ENCODE measurements around the gene NOXO1. TPM values are rescaled to one million over a fixed set of nuclear protein-coding genes. Genes with fewer than 3 reads are reported as not detected.
A peak's percentile ranks its signal among the peaks of the same experiment; 100 is the strongest.

NOXO1 gene
- total RNA-seq, 1 experiment from 2014 or later, result not detected

DNA sequence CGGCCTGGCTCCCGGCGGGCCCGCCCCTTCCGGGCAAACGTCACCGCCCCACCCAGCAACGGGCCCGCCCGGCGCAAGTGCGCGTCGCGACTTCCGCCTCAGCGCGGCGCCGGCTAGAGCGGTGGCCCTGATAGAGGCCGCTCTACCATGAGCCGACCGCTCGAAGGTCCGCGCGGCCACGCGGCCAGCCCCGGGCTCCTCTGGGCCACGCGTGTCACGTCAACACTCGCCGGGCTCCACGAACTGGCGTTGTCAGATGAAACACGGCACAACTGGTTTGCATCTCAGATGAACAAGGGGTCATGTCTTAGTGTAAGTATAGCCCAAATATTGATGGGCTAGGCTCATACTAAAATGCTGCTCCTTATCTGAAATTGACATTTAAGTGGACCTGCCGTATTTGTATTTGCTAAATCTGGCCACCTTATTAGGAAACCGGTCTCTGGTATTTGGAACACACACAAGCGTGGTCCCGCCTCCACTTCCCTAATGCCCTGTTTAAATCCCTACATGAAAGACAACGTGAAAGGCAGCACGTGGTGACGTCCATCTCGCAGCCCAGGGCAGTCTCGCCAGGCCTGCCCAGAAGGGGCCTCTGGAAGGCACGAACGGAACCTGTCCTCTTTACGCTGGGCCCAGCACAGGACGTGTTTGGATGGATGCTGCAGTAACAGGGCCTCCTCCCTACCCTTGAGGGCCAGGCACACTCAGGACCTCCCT, 28.7 kb upstream of the NOXO1 start, which contains the start of gene ZNF598:
Gene ZNF598, minus strand, starts transcription at position 31 of the 720 bp plus-strand sequence.
- peak; percentile 75 for DNase-seq (ENCODE audit: low spot score)

DNA sequence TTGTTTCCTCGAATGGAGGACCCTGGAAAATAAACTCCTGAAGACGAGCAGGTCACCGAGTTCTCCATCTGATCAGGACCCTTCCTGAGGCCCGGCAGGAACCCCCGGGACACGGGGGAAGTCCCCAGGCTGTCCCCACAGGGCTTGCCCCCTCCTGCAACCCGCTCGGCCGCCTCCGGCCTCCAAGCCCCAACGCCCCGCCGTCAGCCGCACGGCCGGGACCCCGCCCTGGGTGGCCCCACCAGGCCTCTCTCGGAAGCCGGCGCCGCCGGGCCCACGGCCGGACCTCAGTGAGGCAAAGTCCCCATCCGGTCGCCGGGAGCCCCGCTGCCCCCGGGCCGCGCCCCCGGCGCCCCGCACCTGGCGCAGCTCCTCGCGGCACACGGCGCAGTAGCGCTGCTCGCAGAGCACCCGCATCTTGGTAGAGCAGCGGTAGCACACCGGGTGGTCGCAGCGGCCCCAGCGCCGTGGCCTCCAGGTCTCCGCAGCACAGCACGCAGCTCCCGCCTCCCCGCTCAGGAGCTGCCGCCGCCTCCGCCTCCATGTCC, 28.0 kb upstream of the NOXO1 start:
- no peak for DNase-seq (ENCODE audit: low spot score)

DNA sequence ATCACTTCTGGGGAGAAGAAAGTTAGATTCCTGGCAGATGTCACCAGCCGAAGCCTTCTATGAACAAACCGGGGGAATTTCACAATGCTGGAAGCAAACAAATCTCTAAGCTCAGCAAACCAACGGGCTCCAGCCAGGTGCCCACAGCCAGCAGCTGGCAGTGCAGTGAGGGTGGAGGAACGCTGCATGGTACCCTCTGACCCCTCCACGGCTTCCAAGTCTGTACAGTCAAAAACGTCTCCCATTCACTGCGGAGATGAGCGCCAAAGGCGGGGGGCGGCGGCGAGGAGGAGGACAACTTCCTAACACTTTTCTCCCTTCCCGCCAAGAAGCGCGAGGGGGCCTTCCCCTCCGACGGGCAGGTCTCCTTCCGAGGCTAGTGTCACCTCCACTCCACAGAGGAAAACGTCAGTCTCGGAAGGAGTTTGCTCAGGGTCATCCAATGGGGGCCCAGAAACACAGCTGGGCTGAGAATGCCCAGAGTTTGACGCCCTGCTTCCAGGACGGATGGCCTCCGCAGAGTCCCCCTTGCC, 27.4 kb upstream of the NOXO1 start:
- no peak for DNase-seq (ENCODE audit: low spot score)

DNA sequence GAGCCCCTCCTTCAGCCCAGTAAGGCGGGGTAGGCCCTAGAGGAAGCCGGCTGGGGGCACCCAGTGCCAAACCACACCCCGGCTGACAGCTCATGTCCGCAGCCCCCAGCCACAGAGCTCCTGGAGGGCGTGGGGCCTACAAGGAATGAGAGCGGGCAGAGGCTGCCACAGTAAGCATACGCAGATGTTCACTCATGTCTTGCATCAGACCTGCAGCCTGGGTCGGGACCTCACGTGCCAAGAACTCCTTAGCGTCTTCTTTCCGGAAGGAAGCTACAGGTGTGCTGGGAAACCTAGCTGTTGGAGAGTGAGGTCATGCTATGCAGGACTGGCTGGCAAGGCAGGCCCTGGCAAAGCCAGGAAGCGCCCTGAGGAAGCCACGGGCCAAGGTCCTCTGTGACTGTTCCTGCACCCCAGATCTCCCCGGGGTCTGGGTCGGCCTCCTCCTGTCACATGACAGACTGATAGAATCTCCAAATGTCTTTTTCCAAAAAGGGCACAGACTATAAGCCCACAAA, 26.8 kb upstream of the NOXO1 start:
- peak; percentile 71 for DNase-seq (ENCODE audit: low spot score)

DNA sequence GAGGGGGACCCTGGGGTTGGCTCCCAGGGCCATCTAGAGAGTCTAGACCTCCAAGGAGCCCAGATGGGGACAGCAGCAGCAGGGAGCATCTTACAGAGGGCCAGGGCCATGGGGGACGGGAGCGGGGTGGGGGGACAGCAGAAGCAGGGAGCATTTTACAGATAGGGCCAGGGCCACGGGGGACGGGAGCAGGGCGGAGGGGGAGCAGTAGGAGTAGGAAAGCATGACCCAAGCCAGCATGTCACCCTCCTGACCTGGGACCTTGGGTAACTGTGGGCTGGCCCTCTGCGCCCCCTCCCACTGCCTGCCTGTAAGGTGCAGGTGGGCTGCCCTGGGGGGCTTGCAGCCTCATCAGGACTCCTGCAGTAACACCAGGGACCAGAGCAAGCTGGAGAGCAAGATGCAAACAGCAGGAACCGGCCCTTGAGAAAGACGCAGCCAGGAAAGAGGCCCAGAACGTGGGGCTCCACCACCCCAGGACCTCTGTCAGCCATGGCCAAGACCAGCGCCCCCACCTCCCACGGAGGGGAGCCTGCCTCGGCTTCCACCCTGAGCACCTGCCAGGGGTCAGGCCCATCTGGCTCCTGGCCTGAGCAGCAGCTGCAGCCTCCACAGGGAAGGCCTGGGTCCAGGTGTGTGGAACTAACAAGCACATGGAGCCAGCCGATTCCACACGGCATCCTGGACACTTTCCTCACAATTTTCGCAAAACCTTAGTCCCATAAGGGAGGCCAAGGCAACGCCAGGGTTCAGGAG, 26.0 kb upstream of the NOXO1 start:
- no peak for DNase-seq (ENCODE audit: low spot score)

DNA sequence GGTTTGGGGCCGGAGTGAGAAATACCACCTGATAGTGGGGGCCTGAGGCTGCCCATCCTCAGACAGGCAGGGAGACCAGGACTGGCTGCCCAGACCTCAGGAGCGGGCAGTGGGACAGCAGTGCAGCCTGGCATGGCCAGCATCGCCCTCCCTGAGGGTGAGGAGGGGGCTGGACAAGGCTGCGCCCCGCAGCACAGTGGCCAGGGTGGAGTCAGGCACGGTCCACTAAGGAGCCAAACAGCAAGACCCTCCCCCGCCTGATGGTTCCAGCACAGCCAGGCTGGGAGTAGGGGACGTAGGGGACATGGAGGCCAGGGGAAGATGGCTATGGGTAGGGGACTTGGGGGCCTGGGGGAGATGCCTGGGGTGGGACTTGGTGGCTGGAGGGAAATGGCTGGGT, 25.0 kb upstream of the NOXO1 start:
- no peak for DNase-seq (ENCODE audit: low spot score)

DNA sequence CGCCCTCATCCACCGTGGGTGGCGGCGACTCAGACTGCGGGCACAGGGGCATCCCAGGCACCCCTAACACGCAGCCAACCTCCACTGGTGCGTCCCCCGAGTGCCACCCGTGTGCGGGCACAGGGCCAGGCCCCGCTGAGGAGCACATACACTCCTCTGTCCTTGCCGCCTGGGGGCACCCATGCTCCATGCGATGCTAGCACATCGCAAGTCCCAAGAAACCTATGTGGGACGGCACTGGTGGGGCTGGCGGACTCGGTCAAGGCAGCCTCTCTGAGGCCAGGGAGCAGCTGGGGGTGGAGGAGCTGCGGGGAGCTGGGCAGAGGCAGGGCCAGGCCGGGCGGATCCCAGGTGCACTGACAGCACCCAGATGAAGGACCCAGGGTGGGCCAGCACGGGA, 24.4 kb upstream of the NOXO1 start:
- DNase-seq (ENCODE audit: low spot score), result no peak

DNA sequence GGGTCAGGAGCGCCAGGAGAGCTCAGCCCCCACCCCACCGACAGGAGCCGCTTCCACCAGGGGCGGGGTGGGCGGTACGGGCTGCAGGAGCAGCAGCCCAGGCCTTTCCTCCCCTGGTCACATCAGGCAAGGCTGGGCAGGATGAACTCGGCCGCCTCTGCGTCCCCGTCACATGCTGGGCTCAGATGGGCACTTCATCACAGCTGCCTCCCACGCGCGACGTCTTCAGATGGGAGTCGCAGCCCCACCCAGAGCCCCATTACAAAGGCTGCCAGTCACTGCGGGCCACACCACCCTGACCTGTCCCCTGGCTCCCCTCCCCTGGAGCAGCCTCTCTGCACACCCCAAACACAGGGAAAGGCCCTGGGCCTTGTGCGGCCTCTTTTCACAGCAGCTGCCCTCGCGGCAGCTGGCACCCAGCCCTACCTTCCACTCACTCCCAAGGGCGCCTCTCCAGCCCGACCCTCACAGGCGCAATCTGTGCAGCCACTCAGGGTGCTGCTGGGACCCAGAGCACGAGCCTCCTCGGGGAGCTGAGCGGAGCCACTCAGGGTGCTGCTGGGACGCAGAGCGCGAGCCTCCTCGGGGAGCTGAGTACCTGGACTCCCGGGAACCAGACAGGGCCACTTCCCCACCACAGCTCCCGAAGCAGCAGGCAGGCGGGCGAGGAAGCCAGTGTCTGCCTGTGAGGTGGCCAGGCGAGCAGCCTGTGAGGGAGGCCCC, 23.7 kb upstream of the NOXO1 start:
- DNase-seq (ENCODE audit: low spot score), result no peak

DNA sequence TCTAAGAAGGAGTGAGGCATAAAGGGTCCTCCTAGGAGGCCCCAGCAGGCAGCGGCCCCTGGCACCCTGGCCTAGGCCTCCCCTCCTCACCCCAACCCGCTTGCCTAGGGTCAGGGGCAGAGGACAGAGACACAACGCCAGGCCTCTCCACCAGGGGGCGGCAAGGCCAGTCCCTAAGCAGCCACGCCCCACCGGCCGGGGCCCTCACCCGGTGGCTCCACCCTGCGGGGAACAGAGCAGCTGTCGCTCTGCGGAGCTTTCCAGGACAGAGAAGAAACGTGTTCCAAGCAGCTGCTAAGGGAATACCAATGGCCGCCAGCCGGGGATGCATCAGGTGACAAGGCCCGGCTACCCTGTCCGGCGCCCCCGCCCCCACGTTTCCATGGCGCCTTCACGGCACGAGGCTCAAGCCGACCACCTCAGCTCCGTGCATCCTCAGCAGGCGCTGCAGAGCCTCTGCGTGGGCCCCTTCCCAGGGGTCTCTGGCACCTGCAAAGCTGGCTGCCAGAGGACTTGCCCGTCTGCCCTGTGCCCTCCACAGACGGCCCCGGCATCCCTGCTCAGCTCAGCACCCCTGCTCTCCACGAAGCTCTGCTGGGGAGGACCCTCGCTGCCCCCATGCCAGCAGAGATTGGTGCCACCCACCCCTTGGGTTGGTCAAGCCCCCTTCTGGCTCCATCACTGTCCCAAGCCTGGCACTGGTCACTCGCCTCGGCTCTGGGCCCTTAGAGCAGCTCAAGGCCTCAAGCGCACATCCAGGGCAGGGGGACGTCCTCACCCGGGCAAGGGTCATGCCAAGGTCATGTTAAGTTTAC, 22.8 kb upstream of the NOXO1 start:
- peak; percentile 91 for DNase-seq (ENCODE audit: low spot score)

DNA sequence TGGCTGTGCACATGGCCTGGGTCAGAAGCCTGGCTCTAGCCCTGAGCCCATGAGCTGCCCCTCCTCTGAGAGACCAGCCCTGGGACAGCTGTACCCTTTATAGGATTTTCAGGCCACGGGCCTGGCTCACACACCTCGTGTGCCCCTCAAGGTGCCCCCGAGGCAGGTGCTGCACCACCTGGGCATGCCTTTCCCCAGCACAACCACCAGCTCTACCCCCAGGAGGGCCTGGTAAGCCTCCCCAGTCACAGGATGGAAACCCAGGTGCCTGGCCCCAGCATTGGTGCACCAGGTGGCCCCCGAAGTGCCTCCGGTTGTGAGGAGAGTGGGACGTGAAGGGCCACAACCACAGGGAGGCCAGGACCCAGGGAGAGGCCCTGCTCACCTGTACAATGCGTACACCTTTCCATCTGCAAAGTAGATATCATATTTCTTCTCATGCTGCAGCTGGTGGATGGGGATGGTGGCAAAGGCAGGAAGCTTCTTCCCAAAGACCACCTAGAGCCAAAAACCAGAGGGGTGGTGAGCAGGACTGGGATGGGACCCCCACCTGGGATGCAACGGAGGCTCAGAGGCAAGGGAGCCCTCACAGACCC, 22.1 kb upstream of the NOXO1 start:
- DNase-seq (ENCODE audit: low spot score), result no peak

DNA sequence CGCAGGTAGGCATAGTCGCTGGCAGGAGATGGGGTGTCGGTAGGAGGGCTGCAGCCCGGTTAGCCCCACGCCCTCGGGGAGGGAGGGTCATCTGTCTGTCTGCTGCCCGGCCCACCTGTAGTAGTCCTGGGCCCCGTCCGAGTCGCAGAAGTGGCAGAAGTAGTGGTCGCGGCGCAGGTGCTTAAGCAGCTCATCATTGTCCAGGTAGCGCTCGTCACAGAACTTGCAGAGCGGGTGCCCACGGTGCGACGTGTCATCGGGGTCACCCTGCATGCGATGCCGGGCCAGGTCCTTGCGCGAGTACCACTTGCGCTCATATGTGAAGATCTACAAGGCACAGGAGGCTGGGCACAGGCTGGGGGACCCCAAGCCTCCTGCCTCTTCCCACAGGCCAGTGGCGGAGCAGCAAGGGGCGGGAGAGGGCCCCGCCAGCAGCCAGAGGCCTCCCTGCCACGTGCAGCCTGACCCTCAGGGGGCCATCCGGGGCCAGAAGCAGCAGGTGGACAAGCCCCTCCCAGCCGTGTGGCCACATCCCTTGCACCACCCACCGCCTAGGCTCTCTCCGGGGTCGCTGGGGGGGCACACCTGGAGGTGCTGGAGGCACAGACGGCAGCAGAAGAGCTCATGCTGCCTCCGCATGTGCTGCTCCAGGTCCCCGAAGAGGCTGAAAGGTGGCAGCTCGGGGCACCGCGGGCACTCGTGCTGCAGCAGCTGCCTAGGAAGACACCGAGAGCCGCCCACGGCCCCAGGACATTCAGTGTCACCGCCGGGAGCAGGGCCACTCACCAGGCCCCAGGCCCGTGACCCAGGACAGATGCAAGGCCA, 21.3 kb upstream of the NOXO1 start:
- no peak for DNase-seq (ENCODE audit: low spot score)

DNA sequence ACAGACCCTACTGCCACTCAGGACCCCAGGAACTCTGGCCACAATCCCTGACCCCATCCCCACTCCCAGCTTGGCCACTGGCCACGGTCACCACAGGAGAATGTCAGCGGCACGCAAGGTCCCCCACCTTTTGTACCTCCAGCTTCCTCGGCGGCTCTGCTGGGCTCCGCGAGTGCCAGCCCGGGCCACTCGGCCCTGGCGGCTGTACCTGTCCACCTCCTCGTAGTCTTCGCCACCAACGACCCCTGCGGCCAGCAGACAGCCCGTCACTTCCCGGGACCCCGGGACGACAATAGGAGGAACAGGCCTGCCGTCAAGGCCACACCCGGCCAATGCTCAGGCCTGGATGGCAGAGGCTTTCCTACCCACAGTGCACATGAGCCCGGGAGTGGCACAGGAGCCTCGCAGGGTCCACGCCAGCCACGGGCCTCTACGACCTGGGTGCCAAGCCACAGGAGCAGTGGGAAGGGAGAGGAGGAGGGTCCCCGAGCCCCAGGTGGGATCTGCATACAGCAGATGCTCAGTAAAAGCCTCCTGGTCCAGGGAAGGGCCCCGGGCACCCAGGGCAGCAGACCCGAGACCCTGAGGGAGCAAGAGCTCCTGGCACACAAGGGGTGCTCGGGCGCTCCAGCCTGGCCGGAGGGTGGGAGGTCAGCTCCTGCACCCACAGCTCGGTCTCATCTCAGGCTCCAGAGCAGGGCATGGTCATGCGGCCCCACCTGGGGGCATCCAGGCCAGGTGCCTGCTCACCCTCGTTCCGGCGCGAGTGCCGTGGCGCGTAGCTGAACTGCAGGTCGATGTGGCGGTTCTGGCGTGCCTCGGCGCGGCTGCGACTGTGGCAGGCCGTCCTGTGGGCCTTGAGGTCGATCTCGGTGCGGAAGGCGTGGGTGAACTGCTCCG, 20.4 kb upstream of the NOXO1 start:
- DNase-seq (ENCODE audit: low spot score), result no peak

DNA sequence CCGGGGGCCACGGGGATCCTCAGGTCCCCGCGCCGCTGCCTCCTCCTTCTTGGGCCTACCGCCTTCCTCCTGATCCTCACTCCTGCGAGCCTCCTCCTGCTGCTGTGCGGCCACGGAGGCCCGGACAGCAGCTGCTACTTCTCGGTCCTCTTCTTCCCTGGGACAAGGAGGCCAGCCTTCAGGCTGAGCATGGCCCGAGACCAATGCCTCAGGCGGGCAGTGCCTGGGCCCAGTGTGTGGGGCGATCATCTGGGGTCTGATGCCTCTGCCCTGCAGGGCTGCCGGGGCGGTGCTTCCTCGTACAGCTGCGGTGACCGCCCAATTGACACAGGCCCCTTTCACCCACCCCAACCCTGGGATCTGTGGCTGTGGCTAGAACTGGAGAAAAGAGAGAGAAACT, 19.8 kb upstream of the NOXO1 start:
- no peak for DNase-seq (ENCODE audit: low spot score)

DNA sequence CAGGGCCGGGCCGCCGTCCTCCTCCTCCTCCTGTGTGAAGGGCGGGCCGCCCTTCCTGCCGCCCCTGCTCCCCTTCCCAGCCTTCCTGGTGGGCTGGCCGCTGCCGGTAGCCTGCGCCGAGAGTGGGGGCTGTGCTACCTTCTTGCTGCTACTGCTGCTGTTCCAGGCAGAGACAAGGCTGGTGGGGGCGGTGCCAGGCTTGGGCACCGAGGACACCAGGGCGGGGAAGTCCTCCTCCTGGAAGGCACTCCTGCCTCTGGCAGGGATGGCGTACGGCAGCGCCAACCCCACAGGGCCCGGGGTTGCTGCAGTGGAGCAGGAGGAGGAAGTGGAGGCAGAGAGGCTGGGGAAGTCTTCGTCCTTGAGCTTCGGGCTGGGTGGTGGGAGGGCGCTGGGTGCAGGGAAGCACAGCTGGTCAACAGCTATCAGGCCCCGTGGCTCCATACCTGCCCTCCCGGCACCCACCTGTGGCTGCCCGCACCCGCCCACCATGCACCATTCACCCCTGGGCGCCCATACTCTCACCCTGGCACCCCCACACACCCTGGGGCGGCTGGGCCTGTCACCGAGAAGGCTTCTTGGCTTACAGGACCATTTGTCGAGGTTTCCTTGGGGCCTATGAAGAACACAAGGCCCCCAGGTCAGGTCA, 18.7 kb upstream of the NOXO1 start:
- no peak for DNase-seq (ENCODE audit: low spot score)

DNA sequence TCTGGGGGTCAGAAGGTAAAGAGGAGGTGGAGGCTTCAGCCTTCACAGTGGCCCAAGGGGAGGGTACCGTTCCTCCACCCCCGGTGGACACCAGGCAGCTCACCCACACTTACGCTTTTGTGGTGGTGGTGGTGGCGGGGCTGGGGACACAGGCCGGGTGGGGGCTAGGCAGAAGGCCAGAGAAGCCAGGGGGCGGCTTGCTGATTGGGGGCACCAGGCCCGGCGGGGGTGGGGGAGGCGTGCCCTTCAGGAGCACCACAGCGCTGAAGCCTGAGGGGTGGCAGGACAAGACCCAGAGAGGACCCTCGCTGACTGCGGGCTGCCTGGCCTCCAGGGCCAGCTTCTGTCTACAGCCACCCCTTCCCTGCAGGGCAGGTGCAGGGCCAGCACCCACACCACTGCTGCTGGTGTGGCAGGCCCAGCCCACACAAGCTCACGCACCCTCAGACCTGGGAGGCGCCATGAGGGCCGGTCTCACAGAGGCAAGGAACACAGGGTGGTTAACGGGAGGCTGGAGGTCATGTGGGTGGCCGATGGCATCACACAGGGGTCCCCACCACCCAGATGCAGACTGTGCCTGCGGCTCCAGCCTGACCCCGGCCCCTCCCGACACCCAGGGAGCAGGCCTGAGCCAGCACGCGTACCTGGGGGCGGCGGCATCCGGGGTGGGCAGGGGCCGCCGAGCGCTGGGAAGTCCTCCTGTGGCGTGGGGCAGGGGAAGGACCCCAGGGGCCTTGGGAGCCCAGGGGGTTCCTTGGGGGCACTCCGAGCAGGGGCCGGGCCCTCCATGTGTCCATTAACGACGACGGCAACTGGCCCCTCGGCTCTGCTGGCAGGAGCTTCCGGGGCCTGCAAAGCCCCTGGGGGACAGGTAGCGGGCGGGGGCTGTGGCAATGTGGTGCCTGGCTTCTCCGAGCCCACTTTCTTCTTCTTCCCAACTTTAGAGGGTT, 17.9 kb upstream of the NOXO1 start:
- no peak for DNase-seq (ENCODE audit: low spot score)

DNA sequence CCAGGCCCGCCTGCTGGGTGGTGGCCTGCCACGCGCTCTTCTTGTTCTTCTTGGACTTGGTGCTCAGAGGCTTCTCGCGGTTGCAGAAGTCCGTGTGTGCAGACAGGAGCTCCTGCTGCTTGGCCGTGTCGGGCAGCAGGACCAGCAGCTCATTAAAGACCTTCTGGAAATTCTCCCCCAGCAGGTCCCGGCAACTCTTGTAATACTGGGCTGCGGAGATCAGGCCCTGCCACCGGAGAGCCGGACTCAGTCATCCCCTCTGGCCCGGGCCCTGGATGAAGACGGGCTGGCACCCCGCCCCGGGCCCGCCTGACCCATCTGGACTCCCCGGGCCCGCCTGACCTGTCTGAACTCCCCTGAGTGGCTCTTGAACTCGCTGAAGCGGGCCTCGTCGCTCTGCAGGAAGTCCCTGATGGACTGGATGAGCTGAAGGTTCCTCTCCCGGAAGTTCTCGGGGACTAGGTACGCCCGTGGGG, 17.1 kb upstream of the NOXO1 start:
- DNase-seq (ENCODE audit: low spot score), result no peak
